B cell (primary cell): ENCODE measurements around the gene CD300H.
"Not testable (repeated sequence)": the region's sequence is repeated elsewhere in the genome, so short reads cannot be mapped to it uniquely, and the experiment has no call there.

ENCODE experiments used
- EZH2 ChIP-seq: IDR thresholded peaks from 2 replicates; pipeline ENCODE4 v1.6.1; 2012; ENCODE audit warnings: borderline replicate concordance, low read depth, mild to moderate bottlenecking, moderate library complexity, low read length; ENCODE audit not compliant: insufficient read depth, poor library complexity, severe bottlenecking
- TF ChIP-seq, protein P1 (sequence below): fragments of 200-600 bp; IDR thresholded peaks from one replicate; pipeline ENCODE4 v1.8.0; 2022; ENCODE audit warnings: antibody characterized with exemption, mild to moderate bottlenecking

- TF ChIP-seq, protein P1, sequence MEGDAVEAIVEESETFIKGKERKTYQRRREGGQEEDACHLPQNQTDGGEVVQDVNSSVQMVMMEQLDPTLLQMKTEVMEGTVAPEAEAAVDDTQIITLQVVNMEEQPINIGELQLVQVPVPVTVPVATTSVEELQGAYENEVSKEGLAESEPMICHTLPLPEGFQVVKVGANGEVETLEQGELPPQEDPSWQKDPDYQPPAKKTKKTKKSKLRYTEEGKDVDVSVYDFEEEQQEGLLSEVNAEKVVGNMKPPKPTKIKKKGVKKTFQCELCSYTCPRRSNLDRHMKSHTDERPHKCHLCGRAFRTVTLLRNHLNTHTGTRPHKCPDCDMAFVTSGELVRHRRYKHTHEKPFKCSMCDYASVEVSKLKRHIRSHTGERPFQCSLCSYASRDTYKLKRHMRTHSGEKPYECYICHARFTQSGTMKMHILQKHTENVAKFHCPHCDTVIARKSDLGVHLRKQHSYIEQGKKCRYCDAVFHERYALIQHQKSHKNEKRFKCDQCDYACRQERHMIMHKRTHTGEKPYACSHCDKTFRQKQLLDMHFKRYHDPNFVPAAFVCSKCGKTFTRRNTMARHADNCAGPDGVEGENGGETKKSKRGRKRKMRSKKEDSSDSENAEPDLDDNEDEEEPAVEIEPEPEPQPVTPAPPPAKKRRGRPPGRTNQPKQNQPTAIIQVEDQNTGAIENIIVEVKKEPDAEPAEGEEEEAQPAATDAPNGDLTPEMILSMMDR, result not testable (repeated sequence)
- TF ChIP-seq EZH2, result not testable (repeated sequence)
Measured at GRCh38 chr17:74573635-74574034, 6.3 kb upstream of the CD300H start.
